GM19023 (cell line): ENCODE results near the gene CCNY.

Experiments used
- ATAC-seq: cut with Tn5 transposase; IDR thresholded peaks from one replicate; pipeline ENCODE4 v1.9.1; 2021; ENCODE audit warnings: mild to moderate bottlenecking, moderate library complexity; ENCODE audit not compliant: unreplicated experiment

CCNY gene

DNA sequence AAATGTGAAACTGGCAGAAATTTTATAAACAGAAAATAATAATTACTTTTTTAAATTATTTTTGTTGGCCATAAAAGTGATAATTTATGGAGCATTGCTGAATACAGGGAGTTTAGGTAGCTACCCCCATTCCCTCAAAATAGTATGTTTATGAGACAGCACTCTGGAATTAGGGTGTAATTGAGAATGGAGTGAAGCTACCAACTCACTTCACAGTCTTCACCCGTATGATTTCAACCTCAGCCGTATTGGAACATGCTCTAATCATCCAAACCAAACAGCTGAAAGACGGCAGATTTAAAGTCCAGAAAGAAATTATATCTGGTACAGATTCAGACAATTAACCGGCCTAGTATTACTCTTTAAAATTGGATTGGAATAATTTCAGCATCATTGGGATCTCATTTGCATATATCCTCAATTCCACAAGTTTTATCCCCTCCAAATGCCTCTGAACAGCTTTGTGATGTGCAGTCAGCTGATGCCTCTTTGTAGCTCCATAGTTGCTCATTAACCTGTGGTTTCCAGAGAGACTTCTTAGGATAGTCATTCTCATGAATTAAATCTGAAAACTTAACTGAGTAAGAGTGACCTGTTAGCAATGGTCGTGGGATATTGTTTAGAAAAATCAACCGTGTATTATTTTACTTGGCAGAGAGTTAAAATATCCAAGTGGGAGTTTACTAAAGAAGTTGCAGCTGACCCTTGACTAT, 209.7 kb downstream of the CCNY start:
- ATAC-seq, result no peak

DNA sequence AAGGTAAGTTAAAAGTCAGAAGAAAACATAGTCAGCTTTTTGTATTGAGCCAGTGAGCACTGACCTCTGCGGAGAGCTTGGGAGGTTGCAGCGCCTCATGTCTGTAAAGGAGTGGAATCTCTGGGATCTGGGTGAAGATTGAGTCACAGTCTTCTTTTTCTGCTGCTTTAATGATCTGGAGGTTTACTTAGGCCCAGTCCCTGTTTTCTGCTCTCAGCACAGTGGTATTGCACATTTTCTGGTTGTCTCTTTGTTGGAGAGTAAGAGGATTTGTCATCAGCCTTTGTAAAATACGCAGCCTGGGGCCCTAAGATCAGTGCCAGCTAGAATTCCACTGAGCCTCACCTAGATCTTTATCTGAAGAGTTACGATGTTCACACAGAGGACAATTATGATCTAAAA, 210.5 kb downstream of the CCNY start:
- no peak for ATAC-seq

DNA sequence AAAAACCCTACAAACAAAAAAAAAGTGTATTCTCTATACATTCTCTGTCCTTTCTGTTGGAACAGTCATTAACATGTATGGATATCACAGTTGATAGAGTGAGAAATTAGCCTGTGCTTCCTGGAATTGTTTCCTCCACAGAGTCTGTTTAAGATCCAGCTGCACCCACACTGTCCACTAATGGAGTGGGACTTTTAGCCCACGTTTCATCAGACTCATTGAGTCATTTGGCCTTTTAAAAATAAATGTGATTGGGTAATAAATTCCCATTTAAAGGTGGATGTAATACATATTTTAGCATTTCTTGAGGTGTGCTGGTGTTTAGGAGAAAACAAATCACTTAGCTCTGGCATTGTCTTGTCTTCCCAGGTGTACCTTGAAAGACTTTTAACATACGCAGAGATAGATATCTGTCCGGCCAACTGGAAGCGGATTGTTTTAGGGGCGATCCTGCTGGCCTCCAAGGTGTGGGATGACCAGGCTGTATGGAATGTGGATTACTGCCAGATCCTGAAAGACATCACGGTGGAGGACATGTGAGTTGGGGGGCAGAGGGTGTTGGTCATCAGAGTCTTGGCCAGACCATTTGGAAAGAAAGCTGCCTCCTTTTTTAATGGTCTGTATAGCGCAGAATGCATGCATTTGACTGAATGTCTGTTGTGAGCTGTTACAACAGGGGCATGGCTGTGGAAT, 216.5 kb downstream of the CCNY start:
- no peak for ATAC-seq

DNA sequence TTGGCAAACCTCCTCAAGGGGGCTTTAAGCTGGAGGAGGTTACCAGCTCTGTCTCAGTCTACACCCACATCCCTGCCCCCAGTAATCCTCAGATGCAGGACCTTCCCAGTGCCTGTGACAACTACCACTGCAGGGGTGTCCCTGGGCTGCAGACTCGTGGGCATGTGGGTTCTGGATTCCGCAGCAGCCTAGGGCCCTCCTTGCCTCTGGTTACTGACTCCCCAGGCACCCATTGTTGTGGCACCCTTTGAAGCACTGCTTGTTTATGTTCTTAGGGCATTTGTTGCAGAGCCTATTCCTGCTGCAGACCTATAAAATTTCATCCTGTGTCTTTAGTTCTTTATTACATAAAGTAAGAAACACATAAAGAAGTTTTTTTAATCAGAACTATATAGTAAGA, 217.7 kb downstream of the CCNY start:
- ATAC-seq, result no peak

DNA sequence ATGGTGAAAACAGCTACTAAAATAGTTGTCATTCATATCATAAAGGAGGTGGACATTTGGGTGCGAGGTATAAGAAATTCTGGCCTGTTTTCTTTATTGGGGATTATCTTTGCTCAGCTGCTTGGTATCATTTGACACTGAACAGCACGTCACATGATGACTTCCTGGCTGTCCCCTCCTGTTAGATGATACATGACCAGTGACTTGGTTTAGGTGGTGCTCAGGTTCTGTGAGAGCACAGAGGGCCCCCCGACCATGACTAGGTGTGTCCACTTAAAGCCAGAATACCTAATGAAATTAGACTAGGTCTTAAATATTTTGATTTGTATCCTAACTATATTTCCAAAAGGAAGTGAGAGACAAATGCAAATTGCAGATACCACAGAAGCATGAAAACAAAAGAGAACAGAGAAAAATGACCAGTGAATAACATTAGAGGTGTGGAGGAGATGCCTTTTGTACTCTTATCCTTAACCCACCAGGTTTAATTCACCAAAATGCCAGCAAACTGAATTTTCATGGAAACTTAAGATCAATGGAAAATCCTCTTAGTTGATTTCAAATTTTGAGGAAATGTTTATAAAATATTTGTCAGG, 218.2 kb downstream of the CCNY start:
- peak; percentile 75 for ATAC-seq

DNA sequence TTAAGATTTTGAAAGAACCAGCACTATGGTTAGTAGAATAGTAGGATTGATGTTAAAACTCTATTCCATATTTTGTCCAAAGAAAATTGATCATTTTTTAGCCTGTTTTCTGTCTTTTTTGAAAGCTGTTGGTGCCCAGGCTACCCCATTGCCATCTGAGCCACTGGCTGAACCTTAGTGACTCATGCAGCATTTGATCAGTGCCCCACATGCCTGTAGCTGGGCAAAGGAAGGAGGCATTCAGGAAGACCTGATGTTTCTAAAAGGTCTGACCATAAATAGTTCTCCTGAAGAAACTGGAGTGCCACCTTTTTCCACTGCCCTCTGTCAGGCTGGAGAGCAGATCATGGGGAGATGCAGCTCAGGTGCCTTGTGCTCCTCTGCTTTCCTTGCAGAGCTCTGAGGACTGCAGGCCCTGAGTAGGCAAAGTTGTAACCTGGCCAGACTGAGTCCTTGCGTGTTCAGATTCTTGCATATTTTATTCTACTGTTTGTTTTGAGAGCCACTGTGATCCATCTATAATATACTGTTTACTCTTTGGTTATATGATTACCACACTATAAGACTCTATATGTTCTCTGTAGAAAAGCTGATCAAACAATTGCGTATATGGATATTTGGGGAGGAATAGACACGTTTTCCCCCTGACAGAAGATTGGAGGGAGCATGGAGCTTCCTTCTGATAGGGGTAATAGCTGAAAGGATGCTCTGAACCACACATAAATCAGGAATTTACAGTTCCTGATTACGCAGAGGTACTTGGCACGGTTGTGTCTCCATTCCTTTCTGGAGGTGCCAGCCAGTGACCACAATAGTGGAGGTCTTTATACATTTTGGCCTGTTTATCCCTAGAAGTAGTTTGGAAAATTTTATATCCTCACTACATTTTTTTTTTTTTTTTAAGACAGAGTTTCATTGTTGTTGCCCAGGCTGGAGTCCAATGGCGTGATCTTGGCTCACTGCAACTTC, 219.9 kb downstream of the CCNY start:
- no peak for ATAC-seq

DNA sequence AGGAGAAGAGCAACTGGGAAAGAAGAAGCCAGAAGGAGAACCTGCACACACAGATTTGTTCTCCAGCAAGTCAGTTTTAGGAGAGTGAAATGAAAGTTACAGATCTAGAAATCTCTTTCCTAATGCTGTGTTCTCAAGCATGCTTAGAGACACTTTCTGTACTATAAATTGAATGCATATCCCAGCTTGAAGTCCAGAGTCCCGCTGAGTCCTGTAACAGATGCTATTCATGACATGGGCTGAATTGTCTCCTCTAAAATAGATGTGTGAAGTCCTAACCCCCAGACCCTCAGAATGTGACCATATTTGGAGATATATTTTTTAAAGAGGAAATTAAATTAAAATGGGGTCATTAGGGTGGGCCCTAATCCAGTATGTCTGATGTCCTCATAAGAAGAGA, 222.0 kb downstream of the CCNY start:
- no peak for ATAC-seq

DNA sequence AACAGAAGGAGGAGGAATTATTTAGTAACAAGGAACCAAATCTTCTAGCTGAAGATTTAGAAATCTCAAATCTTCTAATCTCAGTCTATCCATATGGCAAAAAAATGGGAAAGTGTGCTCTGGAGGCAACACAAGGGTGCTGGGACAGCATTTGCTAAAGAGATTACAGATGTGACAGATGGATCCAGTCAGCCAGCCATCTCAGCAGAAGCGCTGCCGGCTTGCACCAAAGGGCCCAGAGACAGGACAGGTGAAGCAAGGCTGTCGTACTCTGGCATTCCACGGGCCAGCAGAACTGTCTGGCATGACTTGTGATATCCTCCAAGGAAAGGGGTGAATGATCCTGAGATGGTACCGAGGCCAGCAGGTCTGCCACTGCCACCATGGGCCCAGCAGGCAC, 223.1 kb downstream of the CCNY start:
- no peak for ATAC-seq

DNA sequence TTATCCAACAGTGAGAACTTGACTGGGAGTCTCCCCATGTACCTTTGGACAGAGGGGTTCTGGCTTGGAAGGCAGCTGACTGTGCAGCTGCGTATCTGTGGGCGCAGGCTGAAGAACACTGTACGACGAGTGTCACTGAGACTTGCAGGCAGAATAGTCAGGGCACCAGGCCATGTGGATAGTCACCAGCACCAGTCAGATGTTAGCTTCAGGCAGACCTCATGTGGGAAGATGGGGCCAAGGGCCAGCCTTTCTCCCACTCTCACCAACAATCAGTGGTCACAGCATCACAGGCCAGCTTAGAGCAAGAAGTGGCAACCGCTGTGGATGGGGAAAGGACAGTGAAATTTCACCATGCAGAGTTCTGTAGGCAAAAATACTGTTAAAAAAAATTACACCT, 225.4 kb downstream of the CCNY start:
- no peak for ATAC-seq

DNA sequence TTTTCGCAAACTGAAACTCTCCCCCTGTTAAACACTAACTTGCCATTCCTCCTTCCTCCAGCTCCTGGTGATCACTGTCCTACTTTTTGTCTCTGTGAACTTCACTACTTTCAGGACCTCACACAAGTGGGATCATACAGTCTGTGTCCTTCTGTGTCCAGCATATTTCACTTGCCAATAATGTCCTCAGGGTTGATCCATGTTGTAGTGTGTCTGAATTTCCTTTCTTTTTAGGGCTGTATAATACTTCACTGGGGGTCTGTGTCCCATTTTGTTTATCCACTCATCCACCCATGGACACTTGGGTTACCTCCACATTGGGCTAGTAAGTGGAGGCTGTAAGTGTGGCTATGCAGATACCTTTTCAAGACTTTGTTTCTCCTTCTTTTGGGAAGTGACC, 226.1 kb downstream of the CCNY start:
- no peak for ATAC-seq

DNA sequence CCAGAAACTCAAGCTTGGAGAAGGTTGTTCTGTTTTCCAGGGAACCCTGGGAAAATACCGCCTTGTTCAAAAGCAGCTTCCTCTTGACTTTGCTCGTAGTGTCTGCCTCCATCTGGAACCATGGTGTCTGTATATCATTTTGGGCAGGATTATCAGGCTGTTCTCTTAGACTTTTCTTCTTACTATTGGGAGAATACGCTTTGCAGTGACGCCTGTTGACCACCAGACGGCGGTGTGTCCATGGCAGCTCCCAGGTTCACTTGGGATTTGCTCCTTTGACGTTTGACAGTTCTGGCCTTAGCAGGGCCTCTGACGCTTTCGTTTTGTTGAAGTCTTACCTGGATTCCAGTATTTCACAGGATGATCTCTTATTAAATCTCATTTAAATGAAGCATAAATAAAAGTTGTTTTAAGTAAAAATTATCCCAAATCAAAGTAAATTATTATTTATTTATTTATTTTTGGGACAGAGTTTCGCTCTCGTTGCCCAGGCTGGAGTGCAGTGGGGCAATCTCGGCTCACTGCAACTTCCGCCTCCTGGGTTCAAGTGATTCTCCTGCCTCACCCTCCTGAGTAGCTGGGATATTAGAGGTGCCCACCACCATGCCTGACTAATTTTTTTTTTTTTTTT, 227.1 kb downstream of the CCNY start:
- ATAC-seq, result no peak

DNA sequence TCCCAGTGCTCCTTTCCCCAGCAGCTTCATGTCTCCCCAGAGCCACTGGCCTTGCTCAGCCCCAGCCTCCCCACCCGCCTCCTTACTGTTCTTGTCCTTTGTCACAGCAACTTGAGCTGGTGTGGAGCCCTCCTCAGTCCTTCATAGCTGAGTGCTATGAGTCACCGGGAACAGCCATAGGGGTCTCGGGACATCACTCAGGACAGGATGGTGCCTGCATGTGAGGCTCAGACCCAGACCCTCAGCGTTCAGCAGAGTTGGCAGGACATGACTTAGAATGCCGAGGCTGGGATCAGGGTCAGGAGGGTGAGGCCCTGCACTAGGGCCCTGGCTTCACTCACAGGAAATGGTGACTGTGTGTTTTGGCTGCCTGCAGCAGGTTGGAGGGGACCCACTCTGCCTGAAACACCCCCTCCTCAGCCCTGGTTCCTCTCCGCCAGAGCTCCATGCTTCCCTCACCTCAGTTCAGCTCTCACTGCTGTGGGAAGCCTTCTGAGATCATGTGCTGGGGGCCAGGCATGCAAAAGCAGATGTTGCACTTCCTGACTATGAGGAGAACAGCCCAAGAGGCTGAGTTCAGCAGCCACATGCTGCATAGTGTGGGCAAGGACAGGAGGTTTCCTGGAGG, 228.1 kb downstream of the CCNY start:
- peak; percentile 52 for ATAC-seq

DNA sequence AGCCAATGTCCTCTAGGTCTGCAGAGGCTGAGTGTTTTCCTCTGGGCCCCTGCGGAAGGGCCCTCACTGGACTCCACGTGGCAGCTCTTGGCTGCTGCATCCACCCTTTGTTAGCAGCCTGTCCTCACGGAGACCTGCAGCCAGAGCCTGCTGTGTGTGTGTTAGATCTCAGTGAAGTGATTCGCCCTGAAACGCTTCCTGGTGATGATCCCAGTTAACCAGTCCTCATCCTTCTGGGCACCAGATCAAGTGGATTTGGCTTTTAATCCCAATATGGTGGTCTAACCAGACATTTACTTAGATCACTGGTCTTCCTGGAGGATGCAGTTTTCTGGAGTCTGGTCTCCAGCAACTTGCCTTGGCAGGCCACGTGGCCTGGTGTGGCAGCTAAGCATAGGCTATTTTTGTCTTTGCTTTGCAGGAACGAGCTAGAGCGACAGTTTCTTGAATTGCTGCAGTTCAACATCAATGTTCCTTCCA, 229.3 kb downstream of the CCNY start:
- no peak for ATAC-seq

DNA sequence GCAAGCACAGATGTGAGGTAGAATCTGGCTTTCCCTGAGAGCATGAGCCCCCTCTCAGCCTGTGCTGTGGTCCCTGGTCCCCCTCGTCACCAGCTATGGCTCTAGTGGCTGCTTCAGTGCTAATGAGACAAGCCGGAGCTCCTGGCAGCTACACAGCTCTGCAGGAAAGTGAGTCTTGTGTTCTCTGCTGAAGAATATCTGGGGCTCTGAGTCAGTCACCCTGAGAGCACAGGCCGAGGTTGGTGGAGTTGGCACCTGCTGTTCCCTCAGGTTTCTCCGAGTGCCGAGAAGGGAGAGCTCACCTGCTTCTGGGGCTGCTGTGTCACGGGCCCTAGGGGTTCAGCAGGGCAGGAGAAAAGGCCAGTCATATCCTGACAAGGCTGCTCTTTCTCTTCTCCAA, 231.6 kb downstream of the CCNY start:
- ATAC-seq, result no peak

DNA sequence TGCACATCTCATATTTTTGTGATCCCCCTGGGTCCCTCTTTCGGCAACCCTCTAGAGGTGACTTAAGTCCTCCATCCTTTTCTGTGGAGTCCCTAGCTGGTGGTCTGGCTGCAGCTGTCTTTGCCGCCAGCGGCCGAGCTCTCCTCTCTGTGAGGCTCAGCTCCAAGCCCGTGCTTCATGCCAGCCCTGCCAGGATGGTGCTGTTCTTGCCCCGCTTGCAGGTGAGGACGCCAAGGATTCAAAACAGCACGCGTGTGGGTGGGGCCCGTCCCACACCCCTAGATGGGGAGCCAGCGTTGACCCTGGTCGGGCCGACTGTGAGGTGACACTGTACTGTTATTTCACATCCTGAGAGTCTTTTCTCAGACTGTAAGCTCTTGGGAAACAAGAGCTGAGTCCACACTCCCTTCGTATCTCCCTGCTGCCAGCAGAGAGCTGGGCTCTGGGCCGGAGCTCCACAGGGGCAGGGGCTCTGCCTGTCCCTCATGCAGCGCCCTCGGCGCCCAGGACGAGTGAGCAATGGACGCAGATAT, 232.2 kb downstream of the CCNY start:
- ATAC-seq, result no peak

DNA sequence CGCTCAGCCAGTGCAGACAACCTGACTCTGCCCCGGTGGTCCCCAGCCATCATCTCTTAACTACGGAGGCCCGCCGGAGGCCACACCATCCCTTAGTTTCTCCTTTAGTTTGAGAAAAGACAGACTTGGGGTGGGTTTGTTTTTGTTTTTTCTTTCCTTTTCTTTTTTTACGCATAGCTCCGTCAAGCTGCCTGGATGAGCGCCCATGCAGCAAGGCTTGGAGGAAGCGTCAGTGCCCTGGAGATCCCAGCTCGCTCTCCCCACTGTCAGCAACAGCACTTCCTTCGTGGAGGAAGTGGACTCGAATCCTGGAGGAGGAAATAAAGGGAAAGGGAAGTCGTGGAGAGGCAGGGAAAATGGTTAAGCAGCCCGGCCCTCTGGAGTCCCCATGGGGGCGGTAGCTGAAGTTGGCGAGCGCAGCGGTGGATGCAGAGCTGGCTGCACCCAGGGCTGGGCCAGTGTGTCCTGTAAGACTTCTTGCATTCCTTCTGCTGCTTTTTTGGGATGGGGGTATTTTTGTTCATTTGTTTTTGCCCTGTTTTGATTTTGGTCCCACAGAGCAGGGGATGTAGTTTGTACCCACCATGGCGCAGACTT, 232.9 kb downstream of the CCNY start:
- ATAC-seq, result no peak

DNA sequence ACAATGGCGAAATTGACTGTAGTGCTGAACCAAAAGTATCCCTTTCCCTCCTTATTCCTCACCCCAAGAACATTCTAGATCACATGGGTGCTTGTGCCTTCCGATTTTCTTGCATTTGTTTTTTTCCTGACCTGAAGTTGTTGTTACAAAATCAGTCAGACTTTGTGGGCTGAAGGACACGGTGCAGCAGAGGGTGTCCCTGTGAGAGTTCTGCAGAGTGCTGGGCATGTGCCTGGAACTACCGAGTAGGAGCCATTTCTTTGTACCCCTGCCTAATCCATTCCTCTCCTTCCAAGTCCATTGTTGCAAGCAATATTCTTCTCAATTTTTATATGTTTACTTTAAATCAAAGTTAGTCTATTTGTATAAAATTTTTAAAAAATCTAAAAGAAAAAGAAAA, 233.5 kb downstream of the CCNY start:
- no peak for ATAC-seq

DNA sequence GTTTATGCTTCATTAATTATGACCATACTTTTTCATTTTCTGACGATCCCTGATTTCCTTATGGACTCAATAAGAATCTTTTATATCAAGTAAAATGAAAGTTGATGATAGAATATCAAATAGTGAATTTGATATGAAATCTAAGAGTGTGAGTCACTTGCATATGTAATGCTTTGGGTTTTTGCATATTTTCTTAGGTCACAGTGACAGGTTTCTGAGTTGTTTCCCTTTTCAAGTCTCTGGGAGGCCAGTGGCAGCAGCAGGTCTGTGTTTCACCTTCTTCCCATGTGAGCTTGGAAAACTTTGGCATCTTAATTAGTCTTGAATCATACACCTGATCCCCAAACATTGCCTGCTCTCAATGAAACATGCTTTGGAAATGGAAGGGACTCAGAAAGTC, 234.1 kb downstream of the CCNY start:
- ATAC-seq, result no peak

DNA sequence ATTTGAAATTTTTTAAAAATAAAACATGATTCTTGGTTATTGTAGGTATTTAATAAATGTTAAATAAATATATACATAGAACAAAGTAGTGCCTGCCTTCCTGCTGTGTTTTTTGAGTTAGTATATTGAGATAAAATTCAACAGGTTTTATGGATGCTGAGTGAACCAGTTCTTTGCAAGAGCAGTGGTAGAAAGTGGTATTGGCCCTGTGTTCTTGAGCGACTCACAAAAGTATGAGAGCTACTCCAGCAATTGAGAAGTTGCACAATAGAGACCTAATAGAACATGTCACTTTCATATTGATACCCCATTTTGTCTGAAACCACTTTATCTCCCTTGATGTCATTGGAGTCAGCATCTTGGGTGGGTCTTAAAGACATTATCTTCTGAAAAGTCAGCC, 236.3 kb downstream of the CCNY start:
- ATAC-seq, result no peak

DNA sequence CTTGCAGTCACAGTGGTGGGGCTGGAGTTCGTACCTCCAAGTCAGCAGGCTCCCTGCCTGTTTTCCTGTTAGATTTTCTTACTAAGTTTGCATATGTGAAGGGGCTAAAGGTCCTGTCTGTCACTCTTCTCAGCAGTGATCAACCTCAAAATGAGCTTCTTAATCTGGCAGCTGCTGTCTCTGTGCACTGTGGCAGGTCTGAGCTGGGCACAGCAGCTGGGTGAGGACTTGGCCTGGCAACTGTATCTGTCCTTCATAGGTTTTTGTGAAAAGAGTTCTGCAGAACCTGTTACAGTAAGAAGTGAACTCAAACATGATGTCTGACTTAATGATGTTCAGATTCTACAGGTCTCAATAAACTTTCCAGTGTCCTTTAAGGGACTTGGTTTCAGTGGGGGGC, 237.5 kb downstream of the CCNY start:
- no peak for ATAC-seq
